Measurements from ENCODE around the gene PWWP2B. TPM values are rescaled to one million over a fixed set of nuclear protein-coding genes. Genes with fewer than 3 reads are reported as not detected.

Gene PWWP2B
- polyA plus RNA-seq, 1 experiment: 2.7 TPM

GRCh38 chr10:132394936-132395703 lies 1.9 kb upstream of the PWWP2B start:
- no peak for TF ChIP-seq CTCF (IDR thresholded peaks at IDR 0.05; ENCODE audit: insufficient read depth, low read depth, low read length)
- Histone ChIP-seq H3K27me3 (ENCODE audit: control insufficient read depth, insufficient read depth, low read length) (no peaks in the 10 kb centered on the region), H3K36me3 (ENCODE audit: control insufficient read depth, insufficient read depth, low read length) (no peaks in the 10 kb centered on the region), H3K4me3 (ENCODE audit: low read depth, low read length) (no peak overlapping the region)
- no peak for DNase-seq (ENCODE audit: low read depth)
- POLR2A ChIA-PET: no interaction called here
- CTCF ChIA-PET: interaction anchor here (2.4 kb wide), 1 partner anchor 57 kb away, joined by 7 read pairs; no protein-coding TSS in a partner anchor

- no peak for TF ChIP-seq CTCF (IDR thresholded peaks at IDR 0.05; ENCODE audit: insufficient read depth, low read depth, low read length)
- H3K4me3 ChIP-seq (ENCODE audit: low read depth, low read length): peak overlapping the region; percentile 41
- CTCF ChIA-PET: no interaction called here
- H3K36me3 ChIP-seq (ENCODE audit: control insufficient read depth, insufficient read depth, low read length): no peaks in the 10 kb centered on the region
- no peak for DNase-seq (ENCODE audit: low read depth)
- no peaks in the 10 kb centered on the region for H3K27me3 ChIP-seq (ENCODE audit: control insufficient read depth, insufficient read depth, low read length)
- POLR2A ChIA-PET: no interaction called here
Measured at GRCh38 chr10:132395704-132396493, 1.1 kb upstream of the PWWP2B start.

GRCh38 chr10:132396494-132397035 lies 435 bp upstream of the PWWP2B start:
- TF ChIP-seq CTCF (IDR thresholded peaks at IDR 0.05; ENCODE audit: insufficient read depth, low read depth, low read length): no peak
- CTCF ChIA-PET: no interaction called here
- Histone ChIP-seq H3K27me3 (ENCODE audit: control insufficient read depth, insufficient read depth, low read length) (no peaks in the 10 kb centered on the region), H3K36me3 (ENCODE audit: control insufficient read depth, insufficient read depth, low read length) (no peaks in the 10 kb centered on the region), H3K4me3 (ENCODE audit: low read depth, low read length) (peak overlapping the region; percentile 41)
- POLR2A ChIA-PET: no interaction called here
- no peak for DNase-seq (ENCODE audit: low read depth)

GRCh38 chr10:132397671-132398565 lies 918 bp downstream of the PWWP2B start:
- CTCF ChIA-PET: no interaction called here

More at GRCh38 chr10:132397671-132398565, 918 bp downstream of the PWWP2B start:
- DNase-seq (ENCODE audit: low read depth): no peak
- TF ChIP-seq CTCF (IDR thresholded peaks at IDR 0.05; ENCODE audit: insufficient read depth, low read depth, low read length): no peak
- POLR2A ChIA-PET: no interaction called here
- no peaks in the 10 kb centered on the region for H3K36me3 ChIP-seq (ENCODE audit: control insufficient read depth, insufficient read depth, low read length)
- H3K4me3 ChIP-seq (ENCODE audit: low read depth, low read length): peak overlapping the region; percentile 62
- no peaks in the 10 kb centered on the region for H3K27me3 ChIP-seq (ENCODE audit: control insufficient read depth, insufficient read depth, low read length)
